KMS-11 (cell line): ENCODE data around the gene ICAM4.

Experiments used
- H2AFZ ChIP-seq: fragments of 200-600 bp; sonication (generic); 2 replicates; pipeline ENCODE4 v1.6.1; 2016; ENCODE audit warnings: antibody characterized with exemption, mixed run types, low read depth
- H3K27ac ChIP-seq: fragments of 200-600 bp; sonication (generic); 2 replicates; pipeline ENCODE4 v1.6.1; 2016; ENCODE audit warnings: mild to moderate bottlenecking, mixed run types
- H3K27me3 ChIP-seq: fragments of 200-600 bp; sonication (generic); 2 replicates; pipeline ENCODE4 v1.6.1; 2017; ENCODE audit warnings: mild to moderate bottlenecking, low read depth, mixed run types, moderate library complexity; ENCODE audit not compliant: insufficient read depth
- H3K36me3 ChIP-seq: fragments of 200-600 bp; sonication (generic); 2 replicates; pipeline ENCODE4 v1.6.1; 2017; ENCODE audit warnings: mild to moderate bottlenecking, mixed run types; ENCODE audit not compliant: insufficient read depth
- H3K4me1 ChIP-seq: fragments of 200-600 bp; sonication (generic); 2 replicates; pipeline ENCODE4 v1.6.1; 2016; ENCODE audit warnings: mild to moderate bottlenecking, low read depth, mixed run types; ENCODE audit not compliant: poor library complexity, severe bottlenecking
- H3K4me2 ChIP-seq: fragments of 200-600 bp; sonication (generic); 2 replicates; pipeline ENCODE4 v1.7.0; 2016; ENCODE audit warnings: mild to moderate bottlenecking, mixed run types
- H3K4me3 ChIP-seq: fragments of 200-600 bp; sonication (generic); IDR thresholded peaks from 2 replicates; pipeline ENCODE4 v1.6.1; 2017; ENCODE audit warnings: low read depth, low read length, mixed read lengths; ENCODE audit not compliant: insufficient read depth
- H3K79me2 ChIP-seq: fragments of 200-600 bp; sonication (generic); 2 replicates; pipeline ENCODE4 v1.6.1; 2016; ENCODE audit warnings: low read depth, mixed run types; ENCODE audit not compliant: insufficient read depth
- H3K9ac ChIP-seq: fragments of 200-600 bp; sonication (generic); 2 replicates; pipeline ENCODE4 v1.6.1; 2016; ENCODE audit warnings: mild to moderate bottlenecking, mixed run types
- H4K20me1 ChIP-seq: fragments of 200-600 bp; sonication (generic); 2 replicates; pipeline ENCODE4 v1.6.1; 2016; ENCODE audit warnings: mild to moderate bottlenecking, mixed run types; ENCODE audit not compliant: insufficient read depth
- TF ChIP-seq, protein P1 (sequence below): fragments of 200-600 bp; sonication (generic); conservative IDR thresholded peaks from 2 replicates; pipeline ENCODE4 v1.6.1; 2017; ENCODE audit warnings: low read depth, mild to moderate bottlenecking, antibody characterized with exemption, low read length, moderate library complexity, mixed read lengths

Gene ICAM4

DNA sequence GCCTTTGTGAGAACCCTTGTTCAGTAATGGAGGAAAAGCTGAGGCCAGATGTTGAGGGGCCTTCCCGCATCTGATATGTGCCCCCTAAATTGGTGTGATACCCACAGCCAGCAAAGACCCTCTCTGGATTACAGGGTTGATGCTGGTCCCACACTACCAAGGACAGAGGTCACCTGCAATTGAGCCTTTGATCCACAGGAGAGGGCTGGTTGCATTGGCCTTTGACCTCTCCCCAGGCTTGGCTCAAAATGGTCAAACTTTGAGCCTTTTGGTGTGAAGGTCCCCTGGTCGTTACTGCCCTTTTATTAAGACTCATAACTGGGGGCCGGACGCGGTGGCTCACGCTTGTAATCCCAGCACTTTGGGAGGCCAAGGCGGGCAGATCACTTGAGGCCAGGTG is 43.1 kb upstream of the ICAM4 start:
- no peak overlapping the region for H3K4me2 ChIP-seq
- no peak overlapping the region for H3K27ac ChIP-seq
- TF ChIP-seq, protein P1, sequence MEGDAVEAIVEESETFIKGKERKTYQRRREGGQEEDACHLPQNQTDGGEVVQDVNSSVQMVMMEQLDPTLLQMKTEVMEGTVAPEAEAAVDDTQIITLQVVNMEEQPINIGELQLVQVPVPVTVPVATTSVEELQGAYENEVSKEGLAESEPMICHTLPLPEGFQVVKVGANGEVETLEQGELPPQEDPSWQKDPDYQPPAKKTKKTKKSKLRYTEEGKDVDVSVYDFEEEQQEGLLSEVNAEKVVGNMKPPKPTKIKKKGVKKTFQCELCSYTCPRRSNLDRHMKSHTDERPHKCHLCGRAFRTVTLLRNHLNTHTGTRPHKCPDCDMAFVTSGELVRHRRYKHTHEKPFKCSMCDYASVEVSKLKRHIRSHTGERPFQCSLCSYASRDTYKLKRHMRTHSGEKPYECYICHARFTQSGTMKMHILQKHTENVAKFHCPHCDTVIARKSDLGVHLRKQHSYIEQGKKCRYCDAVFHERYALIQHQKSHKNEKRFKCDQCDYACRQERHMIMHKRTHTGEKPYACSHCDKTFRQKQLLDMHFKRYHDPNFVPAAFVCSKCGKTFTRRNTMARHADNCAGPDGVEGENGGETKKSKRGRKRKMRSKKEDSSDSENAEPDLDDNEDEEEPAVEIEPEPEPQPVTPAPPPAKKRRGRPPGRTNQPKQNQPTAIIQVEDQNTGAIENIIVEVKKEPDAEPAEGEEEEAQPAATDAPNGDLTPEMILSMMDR, result no peak
- peaks cover 16% of the 10 kb centered on the region for H3K4me1 ChIP-seq
- no peak overlapping the region for H2AFZ ChIP-seq
- H3K27me3 ChIP-seq, result no peaks in the 10 kb centered on the region
- H4K20me1 ChIP-seq, result no peaks in the 10 kb centered on the region
- H3K36me3 ChIP-seq, result no peaks in the 10 kb centered on the region
- no peaks in the 10 kb centered on the region for H3K79me2 ChIP-seq
- H3K4me3 ChIP-seq, result no peak overlapping the region
- no peak overlapping the region for H3K9ac ChIP-seq

- Histone ChIP-seq H3K9ac (no peak overlapping the region), H3K27ac (no peak overlapping the region), H4K20me1 (no peaks in the 10 kb centered on the region), H3K4me1 (peaks cover 28% of the 10 kb centered on the region), H3K79me2 (no peaks in the 10 kb centered on the region), H3K36me3 (no peaks in the 10 kb centered on the region), H3K4me3 (no peak overlapping the region), H3K27me3 (no peaks in the 10 kb centered on the region), H3K4me2 (no peak overlapping the region), H2AFZ (no peak overlapping the region)
- TF ChIP-seq, protein P1, result no peak
Observed at GRCh38 chr19:10245189-10245939, 41.4 kb upstream of the ICAM4 start.

- Histone ChIP-seq H3K79me2 (no peaks in the 10 kb centered on the region), H3K4me3 (no peak overlapping the region), H3K4me1 (peaks cover 31% of the 10 kb centered on the region), H2AFZ (no peak overlapping the region), H3K4me2 (no peak overlapping the region), H3K36me3 (no peaks in the 10 kb centered on the region), H3K9ac (no peak overlapping the region), H4K20me1 (no peaks in the 10 kb centered on the region), H3K27me3 (no peaks in the 10 kb centered on the region), H3K27ac (no peak overlapping the region)
- TF ChIP-seq, protein P1, result no peak
Observed at GRCh38 chr19:10246511-10246910, 40.2 kb upstream of the ICAM4 start.

- H3K79me2 ChIP-seq, result peaks cover 26% of the 10 kb centered on the region; the same call in 1 of the 2 replicates
Observed at GRCh38 chr19:10251792-10252694, 34.7 kb upstream of the ICAM4 start, which contains the start of gene MRPL4. Gene MRPL4 (plus strand): TSS chr19:10252214. CDS start chr19:10252254, 40 bp downstream.

More at GRCh38 chr19:10251792-10252694, 34.7 kb upstream of the ICAM4 start, which contains the start of gene MRPL4:
- Histone ChIP-seq H3K9ac (peak within 1 kb of the TSS; percentile 78), H3K4me3 (no peak within 1 kb of the TSS), H3K4me2 (peak within 1 kb of the TSS; percentile 97), H3K4me1 (peaks cover 28% of the 10 kb centered on the region), H3K27me3 (no peaks in the 10 kb centered on the region), H3K36me3 (no peaks in the 10 kb centered on the region), H4K20me1 (no peaks in the 10 kb centered on the region), H3K27ac (peak within 1 kb of the TSS; percentile 51), H2AFZ (peak within 1 kb of the TSS; percentile 69)
- TF ChIP-seq, protein P1, result no peak
